PFSK-1 (cell line): ENCODE measurements around the gene TMED6.

Experiments
- FOXP2 ChIP-seq: optimal IDR thresholded peaks from 2 replicates; pipeline ENCODE3; 2011; ENCODE audit warnings: borderline replicate concordance, control low read depth, inconsistent platforms; ENCODE audit not compliant: insufficient read depth; ENCODE audit errors: extremely low read length, extremely low read depth
- POLR2AphosphoS5 ChIP-seq: IDR thresholded peaks from 2 replicates; pipeline ENCODE4 v1.6.1; 2012; ENCODE audit warnings: low read depth, mild to moderate bottlenecking, control low read depth, low read length, moderate library complexity
- SIN3A ChIP-seq: IDR thresholded peaks from 2 replicates; pipeline ENCODE4 v1.6.1; 2012; ENCODE audit warnings: mild to moderate bottlenecking, low read length, moderate library complexity, borderline replicate concordance; ENCODE audit not compliant: insufficient read depth
- TAF1 ChIP-seq: IDR thresholded peaks from 2 replicates; pipeline ENCODE4 v1.6.1; 2012; ENCODE audit warnings: low read length, control low read depth, borderline replicate concordance; ENCODE audit not compliant: insufficient read depth
- TF ChIP-seq, protein P1 (sequence below), 2 experiments: IDR thresholded peaks; 2 replicates each; pipeline versions ENCODE4 v1.6.1 to v1.8.0; 2011 to 2012; ENCODE audit warnings: low read depth in 2 of 2, low read length in 2 of 2, control low read depth in 1 of 2, inconsistent platforms in 1 of 2, mild to moderate bottlenecking in 1 of 2, moderate library complexity in 1 of 2; ENCODE audit not compliant: insufficient read depth in 1 of 2

The TMED6 gene

GRCh38 chr16:69309316-69309715 lies 42.3 kb downstream of the TMED6 start:
- no peak for TF ChIP-seq POLR2AphosphoS5
- TF ChIP-seq TAF1, result no peak

DNA sequence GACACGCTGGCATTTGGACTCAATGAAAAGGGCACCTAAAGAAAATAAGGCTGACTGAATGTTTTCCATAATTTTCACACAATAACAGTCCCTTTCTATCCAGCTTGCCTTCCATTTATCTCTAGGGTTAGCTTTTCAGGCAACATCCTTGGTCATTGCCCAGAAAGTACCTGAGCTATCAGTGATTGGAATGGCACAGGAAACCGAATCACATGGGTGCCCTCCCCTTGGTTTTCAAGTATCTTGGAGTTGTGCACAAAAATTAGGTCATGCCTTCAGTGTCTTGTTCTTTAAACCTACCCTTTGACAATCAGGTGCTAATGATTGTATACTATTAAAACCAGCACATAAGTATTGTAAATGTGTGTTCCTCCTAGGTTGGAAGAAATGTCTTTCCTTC lies 43.7 kb downstream of the TMED6 start:
- no peak for TF ChIP-seq TAF1
- no peak for TF ChIP-seq SIN3A
- TF ChIP-seq, protein P1, sequence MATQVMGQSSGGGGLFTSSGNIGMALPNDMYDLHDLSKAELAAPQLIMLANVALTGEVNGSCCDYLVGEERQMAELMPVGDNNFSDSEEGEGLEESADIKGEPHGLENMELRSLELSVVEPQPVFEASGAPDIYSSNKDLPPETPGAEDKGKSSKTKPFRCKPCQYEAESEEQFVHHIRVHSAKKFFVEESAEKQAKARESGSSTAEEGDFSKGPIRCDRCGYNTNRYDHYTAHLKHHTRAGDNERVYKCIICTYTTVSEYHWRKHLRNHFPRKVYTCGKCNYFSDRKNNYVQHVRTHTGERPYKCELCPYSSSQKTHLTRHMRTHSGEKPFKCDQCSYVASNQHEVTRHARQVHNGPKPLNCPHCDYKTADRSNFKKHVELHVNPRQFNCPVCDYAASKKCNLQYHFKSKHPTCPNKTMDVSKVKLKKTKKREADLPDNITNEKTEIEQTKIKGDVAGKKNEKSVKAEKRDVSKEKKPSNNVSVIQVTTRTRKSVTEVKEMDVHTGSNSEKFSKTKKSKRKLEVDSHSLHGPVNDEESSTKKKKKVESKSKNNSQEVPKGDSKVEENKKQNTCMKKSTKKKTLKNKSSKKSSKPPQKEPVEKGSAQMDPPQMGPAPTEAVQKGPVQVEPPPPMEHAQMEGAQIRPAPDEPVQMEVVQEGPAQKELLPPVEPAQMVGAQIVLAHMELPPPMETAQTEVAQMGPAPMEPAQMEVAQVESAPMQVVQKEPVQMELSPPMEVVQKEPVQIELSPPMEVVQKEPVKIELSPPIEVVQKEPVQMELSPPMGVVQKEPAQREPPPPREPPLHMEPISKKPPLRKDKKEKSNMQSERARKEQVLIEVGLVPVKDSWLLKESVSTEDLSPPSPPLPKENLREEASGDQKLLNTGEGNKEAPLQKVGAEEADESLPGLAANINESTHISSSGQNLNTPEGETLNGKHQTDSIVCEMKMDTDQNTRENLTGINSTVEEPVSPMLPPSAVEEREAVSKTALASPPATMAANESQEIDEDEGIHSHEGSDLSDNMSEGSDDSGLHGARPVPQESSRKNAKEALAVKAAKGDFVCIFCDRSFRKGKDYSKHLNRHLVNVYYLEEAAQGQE (IDR thresholded peaks at IDR 0.05; ENCODE audit: insufficient read depth in 1 of 2, low read depth in 2 of 2, low read length in 2 of 2), result no peak
- no peak for TF ChIP-seq POLR2AphosphoS5
- no peak for TF ChIP-seq FOXP2

DNA sequence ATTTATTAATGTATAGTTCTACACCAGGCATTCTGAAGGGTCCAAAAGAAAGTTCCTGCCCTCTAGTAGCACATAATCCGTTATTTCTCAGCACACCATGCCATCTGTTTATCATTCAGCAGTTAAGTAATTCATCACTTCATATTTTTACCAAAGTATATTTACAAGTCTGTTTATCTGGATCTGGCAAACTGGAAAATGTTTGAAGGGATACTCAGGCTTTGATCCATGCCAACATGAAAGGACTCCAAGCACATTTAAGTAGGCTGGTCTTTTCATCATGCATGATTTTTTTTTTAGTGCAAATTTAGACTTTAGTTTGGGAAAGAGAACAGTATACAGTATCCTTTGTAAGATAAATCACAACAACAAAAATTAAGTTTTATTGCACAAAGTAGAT lies 44.5 kb downstream of the TMED6 start:
- TF ChIP-seq FOXP2, result no peak
- no peak for TF ChIP-seq POLR2AphosphoS5
- TF ChIP-seq SIN3A, result no peak
- TF ChIP-seq TAF1, result no peak
- TF ChIP-seq, protein P1 (IDR thresholded peaks at IDR 0.05; ENCODE audit: insufficient read depth in 1 of 2, low read depth in 2 of 2, low read length in 2 of 2), result no peak

DNA sequence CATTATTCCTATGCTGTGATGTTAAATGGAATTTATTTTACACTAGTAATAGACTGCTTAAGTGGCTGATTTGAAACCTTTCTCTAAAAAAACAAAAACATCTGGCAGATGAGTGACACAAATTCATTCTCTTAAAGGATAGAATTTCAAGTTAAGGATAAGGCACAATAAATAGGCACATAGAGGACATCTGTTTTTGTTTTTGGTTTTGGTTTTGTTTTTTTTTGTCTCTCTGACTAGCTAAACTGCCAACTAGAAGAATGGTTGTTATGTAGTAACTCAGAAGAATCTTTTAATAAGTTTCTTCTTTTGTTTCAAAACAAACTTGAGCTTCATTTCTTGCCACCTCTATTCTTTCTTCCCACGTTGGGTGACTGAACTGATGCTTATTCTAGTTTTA lies 45.6 kb downstream of the TMED6 start:
- TF ChIP-seq, protein P1 (IDR thresholded peaks at IDR 0.05; ENCODE audit: insufficient read depth in 1 of 2, low read depth in 2 of 2, low read length in 2 of 2), result no peak
- TF ChIP-seq SIN3A, result no peak
- no peak for TF ChIP-seq POLR2AphosphoS5
- no peak for TF ChIP-seq FOXP2
- no peak for TF ChIP-seq TAF1

GRCh38 chr16:69302301-69302700 lies 49.3 kb downstream of the TMED6 start:
- TF ChIP-seq SIN3A (no peak), POLR2AphosphoS5 (no peak), TAF1 (no peak), FOXP2 (no peak)
- TF ChIP-seq, protein P1 (IDR thresholded peaks at IDR 0.05; ENCODE audit: insufficient read depth in 1 of 2, low read depth in 2 of 2, low read length in 2 of 2), result no peak
